Effector CD4-positive, alpha-beta T cell (primary cell): ENCODE measurements around the gene LIPI.
"Not testable (repeated sequence)": the region's sequence is repeated elsewhere in the genome, so short reads cannot be mapped to it uniquely, and the experiment has no call there.

Source experiments
- DNase-seq: peaks from one replicate; pipeline ENCODE4 v3.0.0-alpha.2; 2020

The LIPI gene

GRCh38 chr21:14116080-14116481 lies 94.7 kb downstream of the LIPI start:
- no peak for DNase-seq

GRCh38 chr21:14115646-14116045 lies 95.1 kb downstream of the LIPI start:
- DNase-seq: no peak

- DNase-seq: no peak
Measured at GRCh38 chr21:14114251-14114650, 96.5 kb downstream of the LIPI start.

GRCh38 chr21:14104564-14104963 lies 106.2 kb downstream of the LIPI start:
- not testable (repeated sequence) for DNase-seq

DNA sequence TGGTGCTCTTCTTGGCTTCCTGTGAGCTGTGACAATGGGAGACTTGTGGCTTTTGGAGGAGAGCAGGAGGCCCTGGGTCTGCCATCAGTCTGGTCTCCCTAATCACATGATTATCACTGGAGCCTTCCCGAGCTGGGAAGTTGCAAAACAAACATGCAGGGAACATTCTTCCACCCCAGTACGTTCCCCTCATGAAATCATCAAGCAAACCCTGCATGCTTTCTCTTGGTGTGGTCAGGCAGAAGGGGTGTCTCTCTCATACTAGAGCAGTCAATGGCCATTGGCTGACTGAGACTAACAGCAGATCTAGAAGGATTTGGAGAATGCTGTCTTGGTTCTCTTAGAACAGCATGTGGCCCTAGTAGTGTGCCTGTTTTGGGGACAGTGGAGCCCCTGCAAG lies 111.2 kb downstream of the LIPI start:
- DNase-seq: no peak

DNA sequence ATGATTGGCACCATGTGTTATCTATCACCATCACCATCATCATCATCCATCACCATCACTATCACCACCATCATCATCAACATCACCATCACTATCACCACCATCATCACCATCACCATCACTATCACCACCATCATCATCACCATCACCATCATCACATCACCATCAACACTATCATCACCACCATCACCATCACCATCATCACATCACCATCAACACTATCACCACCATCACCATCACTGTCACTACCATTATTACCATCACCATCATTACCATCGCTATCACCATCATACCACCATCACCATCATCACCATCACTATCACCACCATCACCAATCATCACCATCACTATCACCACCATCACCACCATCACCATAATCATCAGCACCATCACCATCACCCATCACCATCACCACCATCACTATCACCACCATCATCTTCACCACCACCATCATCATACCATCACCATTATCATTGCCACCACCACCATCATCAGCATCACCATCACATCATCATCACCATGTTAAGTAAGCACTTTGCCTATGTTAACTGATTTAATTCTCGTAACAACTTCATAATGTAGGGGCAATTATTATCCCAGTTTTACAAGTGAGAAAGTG lies 112.8 kb downstream of the LIPI start:
- DNase-seq: no peak

DNA sequence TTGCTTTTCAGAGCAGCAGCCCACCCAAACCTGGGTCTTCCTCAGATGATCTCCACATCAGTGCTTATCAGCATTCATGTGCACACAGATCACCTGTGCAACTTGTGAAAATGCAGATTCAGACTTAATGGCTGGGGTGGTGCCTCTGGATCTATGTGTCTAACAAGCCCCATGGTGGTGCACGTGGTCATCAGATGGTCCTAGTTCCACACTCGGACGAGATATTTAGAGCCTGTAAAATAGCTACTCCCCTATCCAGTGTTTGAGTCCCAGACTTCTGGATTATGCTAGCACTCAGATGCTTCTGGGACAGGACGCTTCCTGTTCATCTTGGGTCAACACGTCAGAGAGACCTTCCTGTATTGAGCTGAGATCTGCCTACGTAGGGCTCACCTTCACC lies 114.2 kb downstream of the LIPI start:
- DNase-seq: no peak

DNA sequence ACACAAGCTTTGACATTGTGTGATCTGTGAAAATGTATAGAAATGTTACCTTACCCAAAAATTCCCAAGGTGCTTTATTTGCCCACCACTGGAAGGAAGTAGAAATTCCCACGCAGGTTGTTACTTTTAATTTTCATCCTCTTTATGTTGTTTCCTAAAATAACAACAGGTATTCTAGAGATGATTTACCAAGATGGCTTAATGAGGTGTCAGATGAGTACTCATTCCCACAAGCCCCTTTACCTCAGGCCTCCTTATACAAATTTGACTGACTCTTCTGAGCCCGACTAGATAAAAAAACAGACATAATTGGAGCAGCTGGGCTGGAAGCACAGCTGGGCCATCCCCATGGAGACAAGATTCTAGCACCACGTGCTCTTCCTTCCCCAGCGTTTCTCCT lies 114.6 kb downstream of the LIPI start:
- DNase-seq: no peak

- DNase-seq: no peak
Measured at GRCh38 chr21:14095056-14095455, 115.7 kb downstream of the LIPI start.

GRCh38 chr21:14092834-14093560 lies 117.8 kb downstream of the LIPI start:
- no peak for DNase-seq

- not testable (repeated sequence) for DNase-seq
Measured at GRCh38 chr21:14090184-14090583, 120.6 kb downstream of the LIPI start.

- DNase-seq: no peak
Measured at GRCh38 chr21:14088391-14088790, 122.4 kb downstream of the LIPI start.

- no peak for DNase-seq
Measured at GRCh38 chr21:14086553-14086952, 124.2 kb downstream of the LIPI start.

GRCh38 chr21:14084701-14085100 lies 126.1 kb downstream of the LIPI start:
- DNase-seq: no peak

GRCh38 chr21:14084068-14084501 lies 126.7 kb downstream of the LIPI start:
- DNase-seq: no peak

GRCh38 chr21:14080764-14081096 lies 130.0 kb downstream of the LIPI start:
- no peak for DNase-seq

DNA sequence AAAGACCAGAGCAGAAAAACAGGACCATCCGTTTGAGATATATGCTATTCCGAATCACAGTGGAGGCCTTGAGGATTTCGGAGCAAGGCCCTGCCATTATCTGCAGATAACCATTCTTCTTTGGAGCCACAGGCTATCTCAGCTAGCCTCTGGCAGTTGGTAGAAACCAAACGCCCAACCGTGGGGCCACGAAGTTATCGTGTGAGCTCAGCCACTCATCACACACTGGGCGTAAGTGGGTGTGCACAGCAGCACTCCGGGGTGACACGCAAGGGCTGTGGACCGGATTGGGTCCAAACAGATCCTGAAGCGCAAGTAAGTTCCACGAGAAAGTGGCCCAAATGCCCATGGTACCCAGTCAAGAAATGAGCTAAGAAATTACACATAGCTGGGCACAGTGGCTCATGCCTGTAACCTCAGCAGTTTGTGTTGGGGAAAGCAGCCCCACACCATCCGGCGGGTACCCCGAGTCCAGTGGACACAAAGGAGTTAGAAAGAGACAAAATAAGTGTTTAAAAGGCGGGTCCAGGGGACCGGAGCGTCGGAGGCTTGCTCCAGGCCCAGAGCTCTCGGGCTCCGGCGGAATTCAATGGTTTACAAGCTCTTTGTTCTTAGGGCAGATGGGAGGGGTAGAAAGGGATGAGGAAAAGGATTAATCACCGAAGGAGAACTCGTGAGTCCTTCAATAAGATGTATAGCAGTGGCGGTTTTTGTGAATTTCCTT lies 130.6 kb downstream of the LIPI start:
- no peak for DNase-seq

GRCh38 chr21:14078746-14079375 lies 131.9 kb downstream of the LIPI start:
- no peak for DNase-seq

DNA sequence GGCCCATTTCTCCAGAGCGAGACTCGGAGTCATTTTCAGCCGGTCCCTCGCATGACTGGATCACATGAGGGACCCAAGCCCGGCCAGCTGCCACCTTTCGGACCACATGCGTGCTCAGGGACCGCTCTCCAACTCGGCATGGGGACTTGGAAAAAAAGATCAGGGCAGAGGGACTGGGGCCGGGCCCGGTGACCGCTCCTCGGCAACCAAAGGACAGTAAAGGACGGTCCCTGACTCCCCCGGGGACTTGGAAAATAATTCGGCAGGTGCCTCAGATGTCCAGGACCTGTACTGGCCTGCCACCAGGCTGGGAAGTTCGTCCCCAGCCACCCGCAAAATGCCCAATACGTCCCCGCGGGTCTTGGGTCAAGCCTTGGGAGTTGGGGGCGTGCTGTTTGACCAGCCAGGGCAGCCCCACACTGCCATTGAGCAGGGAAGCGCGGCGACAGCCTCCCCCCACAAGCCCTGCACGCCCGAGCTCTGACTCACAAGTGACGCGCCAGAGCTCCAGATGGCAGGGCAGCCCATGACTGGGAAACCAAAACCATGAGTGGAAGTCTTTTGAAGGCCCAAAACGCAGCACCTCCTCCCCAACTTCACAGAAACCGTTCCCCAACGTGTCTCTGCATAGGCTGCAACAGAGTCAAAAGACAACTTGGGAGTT lies 134.5 kb downstream of the LIPI start:
- DNase-seq: no peak

DNA sequence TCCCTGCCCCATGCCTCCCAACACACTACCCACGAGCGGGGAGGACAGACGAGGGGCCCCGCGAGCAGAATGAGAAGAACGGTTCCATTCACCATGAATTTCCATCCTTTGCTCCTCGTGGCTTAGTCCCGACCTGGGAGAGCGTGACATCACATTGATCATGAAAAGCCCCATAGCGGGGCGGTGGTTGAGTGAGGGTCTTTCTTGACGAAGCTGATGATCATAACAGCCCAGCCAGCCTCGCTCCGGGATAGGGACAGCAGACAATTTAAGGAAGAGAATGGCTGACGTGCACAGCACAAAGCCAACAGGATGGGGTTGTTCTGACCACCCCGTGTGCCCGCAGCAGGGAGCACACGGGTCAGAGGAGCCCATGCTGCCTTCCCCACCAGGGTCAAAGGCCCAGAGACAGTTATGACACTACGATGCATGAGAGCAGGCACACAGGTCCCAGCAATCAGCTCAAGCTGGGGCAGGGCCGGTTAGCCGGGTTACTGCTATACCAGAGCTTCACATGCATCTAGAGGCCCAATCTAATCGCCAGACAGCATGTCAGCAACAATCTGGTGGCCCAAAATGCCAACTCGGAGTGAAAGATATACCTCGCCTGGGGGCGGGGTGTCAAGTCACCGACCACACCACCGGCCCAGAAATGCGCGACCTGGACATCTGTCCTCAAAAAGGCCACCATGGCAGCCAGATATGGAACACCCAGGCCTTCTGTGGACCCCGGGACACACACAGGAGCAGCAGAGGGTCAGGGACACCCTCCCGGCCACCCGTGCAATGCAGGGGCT lies 135.2 kb downstream of the LIPI start:
- DNase-seq: no peak

DNA sequence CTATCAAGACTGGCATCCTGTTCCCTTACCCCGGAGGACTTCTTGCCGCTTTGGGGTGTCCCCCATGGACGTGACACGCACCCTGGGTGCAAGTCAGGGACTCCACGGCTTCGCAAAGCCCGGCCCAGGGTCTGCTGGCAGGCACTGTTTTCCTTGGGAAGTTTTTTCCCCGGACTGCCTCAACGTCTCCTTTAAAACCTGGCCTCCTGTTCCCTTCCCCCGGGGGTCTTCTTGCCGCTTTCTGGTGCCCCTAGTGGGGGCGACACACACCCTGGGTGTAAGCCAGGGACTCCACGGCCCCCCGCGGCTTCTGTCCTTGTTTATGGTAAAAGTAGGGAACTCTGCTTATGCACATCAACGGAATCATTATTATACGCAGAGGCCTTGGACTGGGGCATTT lies 136.6 kb downstream of the LIPI start:
- DNase-seq: no peak

- DNase-seq: no peak
Measured at GRCh38 chr21:14073615-14074014, 137.1 kb downstream of the LIPI start.
